ENCODE results near the gene HSPA12A. TPM values are rescaled to one million over a fixed set of nuclear protein-coding genes. Genes with fewer than 3 reads are reported as not detected.

Gene HSPA12A
- total RNA-seq, 5 donors from 2014 or later (not counting 1 experiment from before 2014, with no cell fraction given): 0.26 to 0.89 (median 0.53) TPM

DNA sequence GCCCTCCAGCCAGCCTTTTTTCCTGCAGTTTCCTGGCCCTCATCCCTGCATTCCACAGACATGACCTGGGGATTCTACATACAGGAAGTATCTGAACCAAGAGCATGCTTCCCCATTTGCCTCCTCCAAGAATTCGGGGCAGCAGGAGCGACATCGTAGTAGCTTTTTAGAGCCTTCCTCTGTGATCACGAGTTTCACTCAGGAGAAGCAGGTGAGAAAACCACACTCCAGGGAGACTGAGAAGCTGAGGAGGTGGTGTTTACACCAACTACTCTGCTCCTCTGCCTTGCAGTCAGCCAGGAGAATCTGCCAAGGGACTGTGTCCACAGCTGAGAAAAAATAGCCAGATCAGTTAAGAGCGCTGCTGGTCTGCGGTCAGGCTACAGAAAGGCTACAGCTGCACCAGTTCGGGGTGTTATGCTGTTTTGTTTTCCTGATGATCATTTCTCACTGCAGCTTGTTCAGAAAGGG, 54.1 kb downstream of the HSPA12A start:
- H3K27me3 ChIP-seq (replicated peaks in 1 of 2; ENCODE audit: control insufficient read depth in 2 of 2, extremely low read depth in 1 of 2, insufficient read depth in 2 of 2, low read length in 1 of 2): peaks cover 0 to 37% of the 10 kb centered on the region in 2 experiments
- Mint-ChIP-seq H3K27me3 (peaks cover 33 to 61% of the 10 kb centered on the region in 2 donors), H3K4me1 (no peaks in the 10 kb centered on the region), H3K4me3 (no peak overlapping the region), H3K9me3 (no peaks in the 10 kb centered on the region), H3K27ac (no peak overlapping the region), H3K36me3 (no peaks in the 10 kb centered on the region)
- ATAC-seq (replicated peaks in 1 of 4) (no peak), DNase-seq (no peak)
- no peaks in the 10 kb centered on the region for H3K36me3 ChIP-seq (ENCODE audit: control insufficient read depth in 2 of 2, extremely low read depth in 1 of 2, insufficient read depth in 1 of 2, low read length in 1 of 2)
- no peak overlapping the region for H3K27ac ChIP-seq (ENCODE audit: low read length)
- no peaks in the 10 kb centered on the region for H3K9me3 ChIP-seq
- POLR2A ChIA-PET: no interaction called here
- H3K4me3 ChIP-seq (ENCODE audit: control insufficient read depth in 1 of 2, extremely low read depth in 1 of 2, low read length in 1 of 2): no peak overlapping the region
- 86% methylated on average over 2 of the region's 7 CpGs for WGBS (ENCODE audit: insufficient coverage)
- no peaks in the 10 kb centered on the region for H3K4me1 ChIP-seq (ENCODE audit: control insufficient read depth in 1 of 2, extremely low read depth in 1 of 2, insufficient read depth in 2 of 2, low read length in 2 of 2)
- CTCF ChIA-PET: interaction anchor here in 1 of 2 donors (0.9 kb wide), 1 partner anchor 57 kb away, joined by 3 read pairs; no protein-coding TSS in a partner anchor

DNA sequence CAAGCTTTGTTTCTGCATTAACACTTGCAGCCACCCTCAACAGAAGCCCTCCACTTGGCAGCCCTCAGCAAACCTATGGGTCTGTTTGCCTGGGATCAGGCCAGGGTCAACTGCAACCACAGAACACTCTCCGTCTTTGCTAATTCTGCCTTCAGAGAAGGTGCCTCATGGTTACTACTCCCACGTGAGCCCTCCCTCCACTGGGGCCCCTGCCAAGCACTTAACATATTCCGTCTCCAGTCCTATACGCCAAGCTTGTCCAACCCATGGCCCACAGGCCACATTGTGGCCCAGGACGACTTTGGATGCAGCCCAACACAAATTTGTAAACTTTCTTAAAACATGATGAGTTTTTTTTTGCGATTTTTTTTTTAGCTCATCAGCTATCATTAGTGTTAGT, 54.7 kb downstream of the HSPA12A start:
- ChIA-PET CTCF (interaction anchor here (0.9 to 1.6 kb wide), 2 partner anchors 58 to 487 kb away, joined by 3 read pairs; no protein-coding TSS in a partner anchor), POLR2A (no interaction called here)
- H3K36me3 ChIP-seq (ENCODE audit: control insufficient read depth in 2 of 2, extremely low read depth in 1 of 2, insufficient read depth in 1 of 2, low read length in 1 of 2): no peaks in the 10 kb centered on the region
- Mint-ChIP-seq H3K9me3 (no peaks in the 10 kb centered on the region), H3K36me3 (no peaks in the 10 kb centered on the region), H3K4me1 (no peaks in the 10 kb centered on the region), H3K27ac (no peak overlapping the region), H3K4me3 (no peak overlapping the region), H3K27me3 (peaks cover 35 to 59% of the 10 kb centered on the region in 2 donors)
- DNase-seq (no peak), ATAC-seq (replicated peaks in 1 of 4) (no peak)
- 79% methylated on average over 3 of the region's 6 CpGs for WGBS (ENCODE audit: insufficient coverage)
- H3K27ac ChIP-seq (ENCODE audit: low read length): no peak overlapping the region
- H3K27me3 ChIP-seq (replicated peaks in 1 of 2; ENCODE audit: control insufficient read depth in 2 of 2, extremely low read depth in 1 of 2, insufficient read depth in 2 of 2, low read length in 1 of 2): peaks cover 0 to 37% of the 10 kb centered on the region in 2 experiments
- H3K9me3 ChIP-seq: no peaks in the 10 kb centered on the region
- H3K4me1 ChIP-seq (ENCODE audit: control insufficient read depth in 1 of 2, extremely low read depth in 1 of 2, insufficient read depth in 2 of 2, low read length in 2 of 2): no peaks in the 10 kb centered on the region
- H3K4me3 ChIP-seq (ENCODE audit: control insufficient read depth in 1 of 2, extremely low read depth in 1 of 2, low read length in 1 of 2): no peak overlapping the region

DNA sequence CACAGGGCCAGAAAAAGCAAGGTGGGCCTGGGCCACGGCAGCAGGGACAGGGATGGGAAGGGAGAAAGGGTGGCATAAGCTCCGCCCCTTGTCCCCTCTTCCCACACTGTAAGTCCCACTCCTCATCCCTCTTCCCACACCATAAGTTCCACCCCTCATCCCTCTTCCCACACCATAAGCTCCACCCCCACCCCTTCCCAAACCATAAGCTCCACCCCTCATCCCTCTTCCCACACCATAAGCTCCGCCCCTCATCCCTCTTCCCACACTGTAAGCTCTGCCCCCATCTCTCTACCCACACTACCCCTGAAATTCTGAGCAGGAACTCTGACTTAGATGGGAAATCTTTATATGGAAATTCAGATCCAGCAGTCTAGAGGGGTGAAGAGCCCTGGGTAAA, 55.7 kb downstream of the HSPA12A start:
- H3K4me3 Mint-ChIP-seq: no peak overlapping the region
- ATAC-seq (replicated peaks in 1 of 4) (no peak), DNase-seq (no peak)
- no peak overlapping the region for H3K27ac ChIP-seq (ENCODE audit: low read length)
- no peaks in the 10 kb centered on the region for H3K36me3 Mint-ChIP-seq
- no peaks in the 10 kb centered on the region for H3K9me3 Mint-ChIP-seq
- WGBS (ENCODE audit: insufficient coverage): no CpG with 5 or more reads among the region's 3 CpGs
- H3K4me3 ChIP-seq (ENCODE audit: control insufficient read depth in 1 of 2, extremely low read depth in 1 of 2, low read length in 1 of 2): no peak overlapping the region
- H3K27me3 ChIP-seq (replicated peaks in 1 of 2; ENCODE audit: control insufficient read depth in 2 of 2, extremely low read depth in 1 of 2, insufficient read depth in 2 of 2, low read length in 1 of 2): peaks cover 0 to 33% of the 10 kb centered on the region in 2 experiments
- CTCF ChIA-PET: interaction anchor here in 1 of 2 donors (1.6 kb wide), 1 partner anchor 488 kb away, joined by 3 read pairs; no protein-coding TSS in a partner anchor
- no peaks in the 10 kb centered on the region for H3K9me3 ChIP-seq
- peaks cover 37 to 59% of the 10 kb centered on the region in 2 donors for H3K27me3 Mint-ChIP-seq
- POLR2A ChIA-PET: no interaction called here
- H3K27ac Mint-ChIP-seq: no peak overlapping the region
- H3K4me1 ChIP-seq (ENCODE audit: control insufficient read depth in 1 of 2, extremely low read depth in 1 of 2, insufficient read depth in 2 of 2, low read length in 2 of 2): peaks cover 0 to 5% of the 10 kb centered on the region in 2 experiments
- H3K4me1 Mint-ChIP-seq: peaks cover 0 to 2% (median 0%) of the 10 kb centered on the region in 3 donors
- H3K36me3 ChIP-seq (ENCODE audit: control insufficient read depth in 2 of 2, extremely low read depth in 1 of 2, insufficient read depth in 1 of 2, low read length in 1 of 2): no peaks in the 10 kb centered on the region

DNA sequence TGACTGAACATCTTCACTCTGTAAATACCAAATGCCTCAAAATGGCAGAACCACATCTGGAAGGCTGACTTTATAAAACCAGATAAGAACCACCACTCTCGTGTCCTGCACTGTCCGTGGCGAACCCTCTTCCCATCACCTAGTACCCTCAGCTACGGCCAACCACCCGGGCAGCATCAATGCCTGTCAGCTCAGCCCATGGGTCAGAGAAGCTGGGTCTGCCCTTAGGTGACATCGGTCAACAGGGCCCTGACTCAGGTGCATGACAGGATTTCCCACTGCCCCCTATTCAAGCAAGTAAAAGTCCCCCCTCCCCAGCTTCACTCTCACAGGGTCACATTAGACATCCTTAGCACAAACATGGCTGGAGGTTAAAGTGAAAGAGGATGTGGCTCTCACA, 56.6 kb downstream of the HSPA12A start:
- Histone ChIP-seq H3K4me3 (ENCODE audit: control insufficient read depth in 1 of 2, extremely low read depth in 1 of 2, low read length in 1 of 2) (no peak overlapping the region), H3K4me1 (ENCODE audit: control insufficient read depth in 1 of 2, extremely low read depth in 1 of 2, insufficient read depth in 2 of 2, low read length in 2 of 2) (peaks cover 0 to 5% of the 10 kb centered on the region in 2 experiments), H3K9me3 (no peaks in the 10 kb centered on the region), H3K27me3 (replicated peaks in 1 of 2; ENCODE audit: control insufficient read depth in 2 of 2, extremely low read depth in 1 of 2, insufficient read depth in 2 of 2, low read length in 1 of 2) (peaks cover 0 to 26% of the 10 kb centered on the region in 2 experiments), H3K36me3 (ENCODE audit: control insufficient read depth in 2 of 2, extremely low read depth in 1 of 2, insufficient read depth in 1 of 2, low read length in 1 of 2) (no peaks in the 10 kb centered on the region), H3K27ac (ENCODE audit: low read length) (no peak overlapping the region)
- no peak for DNase-seq
- 87% methylated on average over 5 of the region's 6 CpGs for WGBS (ENCODE audit: insufficient coverage)
- H3K4me1 Mint-ChIP-seq: peaks cover 0 to 2% (median 0%) of the 10 kb centered on the region in 3 donors
- no peaks in the 10 kb centered on the region for H3K9me3 Mint-ChIP-seq
- POLR2A ChIA-PET: no interaction called here
- H3K27ac Mint-ChIP-seq: no peak overlapping the region
- no peaks in the 10 kb centered on the region for H3K36me3 Mint-ChIP-seq
- CTCF ChIA-PET: interaction anchor here (0.6 to 1.6 kb wide), 3 partner anchors 145 to 489 kb away, joined by 3 to 7 read pairs (median 3); no protein-coding TSS in a partner anchor
- no peak overlapping the region for H3K4me3 Mint-ChIP-seq
- ATAC-seq (replicated peaks in 1 of 4): no peak
- H3K27me3 Mint-ChIP-seq: peaks cover 33 to 57% of the 10 kb centered on the region in 2 donors

DNA sequence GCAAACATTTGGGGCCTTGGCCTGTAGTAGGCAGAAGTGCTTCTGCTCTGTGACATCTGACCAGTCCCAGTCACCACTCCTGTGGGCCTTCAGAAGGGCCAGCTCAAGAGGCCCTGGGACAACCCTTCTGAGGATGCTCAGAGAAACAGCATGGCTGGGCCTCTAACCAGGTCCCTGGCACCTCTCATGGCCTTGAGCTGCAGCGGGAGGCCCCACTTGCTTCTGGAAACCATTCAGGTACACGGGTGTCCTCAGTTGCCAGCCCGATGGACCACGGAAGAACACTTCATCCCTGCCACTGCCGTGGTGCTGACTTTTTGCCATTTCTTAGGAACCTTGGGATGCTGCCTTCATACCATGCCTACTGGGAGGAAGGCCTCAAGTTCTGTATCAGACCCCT, 57.6 kb downstream of the HSPA12A start:
- Histone ChIP-seq H3K9me3 (no peaks in the 10 kb centered on the region), H3K36me3 (ENCODE audit: control insufficient read depth in 2 of 2, extremely low read depth in 1 of 2, insufficient read depth in 1 of 2, low read length in 1 of 2) (no peaks in the 10 kb centered on the region), H3K27me3 (replicated peaks in 1 of 2; ENCODE audit: control insufficient read depth in 2 of 2, extremely low read depth in 1 of 2, insufficient read depth in 2 of 2, low read length in 1 of 2) (peaks cover 0 to 26% of the 10 kb centered on the region in 2 experiments), H3K27ac (ENCODE audit: low read length) (no peak overlapping the region), H3K4me3 (ENCODE audit: control insufficient read depth in 1 of 2, extremely low read depth in 1 of 2, low read length in 1 of 2) (no peak overlapping the region), H3K4me1 (ENCODE audit: control insufficient read depth in 1 of 2, extremely low read depth in 1 of 2, insufficient read depth in 2 of 2, low read length in 2 of 2) (peaks cover 0 to 5% of the 10 kb centered on the region in 2 experiments)
- CTCF ChIA-PET: interaction anchor here in 1 of 2 donors (4.9 kb wide), 1 partner anchor 104 kb away, joined by 23 read pairs; no protein-coding TSS in a partner anchor
- ATAC-seq (replicated peaks in 1 of 4): no peak
- Mint-ChIP-seq H3K9me3 (no peaks in the 10 kb centered on the region), H3K4me1 (peaks cover 0 to 2% (median 0%) of the 10 kb centered on the region in 3 donors), H3K4me3 (no peak overlapping the region), H3K27me3 (peaks cover 27 to 51% of the 10 kb centered on the region in 2 donors), H3K27ac (no peak overlapping the region), H3K36me3 (no peaks in the 10 kb centered on the region)
- POLR2A ChIA-PET: no interaction called here
- 85% methylated on average over 5 of the region's 5 CpGs for WGBS (ENCODE audit: insufficient coverage)
- DNase-seq: no peak

DNA sequence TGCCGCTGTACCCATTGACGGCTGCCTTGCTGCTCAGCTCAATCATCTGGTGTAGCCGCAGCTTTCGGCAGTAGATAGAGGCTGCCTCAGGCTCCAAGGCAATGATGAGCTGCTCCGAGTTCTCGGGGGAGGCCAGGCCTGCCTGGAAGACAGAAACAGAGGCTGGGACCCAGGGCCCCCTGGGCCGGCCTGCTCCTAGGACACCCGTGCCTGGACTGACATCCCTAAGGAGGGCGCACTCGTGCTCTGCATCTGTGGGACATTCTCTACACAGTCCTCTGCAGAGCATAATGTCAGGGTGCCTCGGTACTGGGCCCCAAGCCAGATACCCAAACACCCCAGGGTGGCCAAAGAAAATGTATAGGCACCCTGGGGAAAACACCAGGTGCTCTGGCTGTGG, 58.5 kb downstream of the HSPA12A start:
- Histone ChIP-seq H3K9me3 (no peaks in the 10 kb centered on the region), H3K27ac (ENCODE audit: low read length) (no peak overlapping the region), H3K27me3 (replicated peaks in 1 of 2; ENCODE audit: control insufficient read depth in 2 of 2, extremely low read depth in 1 of 2, insufficient read depth in 2 of 2, low read length in 1 of 2) (peaks cover 0 to 24% of the 10 kb centered on the region in 2 experiments), H3K36me3 (ENCODE audit: control insufficient read depth in 2 of 2, extremely low read depth in 1 of 2, insufficient read depth in 1 of 2, low read length in 1 of 2) (no peaks in the 10 kb centered on the region), H3K4me3 (ENCODE audit: control insufficient read depth in 1 of 2, extremely low read depth in 1 of 2, low read length in 1 of 2) (no peak overlapping the region), H3K4me1 (ENCODE audit: control insufficient read depth in 1 of 2, extremely low read depth in 1 of 2, insufficient read depth in 2 of 2, low read length in 2 of 2) (peaks cover 0 to 5% of the 10 kb centered on the region in 2 experiments)
- no peak for DNase-seq
- peaks cover 20 to 43% of the 10 kb centered on the region in 2 donors for H3K27me3 Mint-ChIP-seq
- no peak overlapping the region for H3K27ac Mint-ChIP-seq
- POLR2A ChIA-PET: no interaction called here
- CTCF ChIA-PET: interaction anchor here (0.8 to 4.9 kb wide), 3 partner anchors 81 to 491 kb away, joined by 3 to 23 read pairs (median 4); no protein-coding TSS in a partner anchor
- no peak overlapping the region for H3K4me3 Mint-ChIP-seq
- ATAC-seq (replicated peaks in 1 of 4): no peak
- H3K36me3 Mint-ChIP-seq: no peaks in the 10 kb centered on the region
- peaks cover 0 to 2% (median 0%) of the 10 kb centered on the region in 3 donors for H3K4me1 Mint-ChIP-seq
- H3K9me3 Mint-ChIP-seq: no peaks in the 10 kb centered on the region
- 90% methylated on average over 11 of the region's 11 CpGs for WGBS (ENCODE audit: insufficient coverage)
